Stimulated activated CD4-positive, alpha-beta T cell treated with anti-CD3 and anti-CD28 coated beads, TNF-alpha, amount 100 ng/mL, for 4 hours (primary cell): ENCODE measurements around the gene EPHA7.

Source experiments
- DNase-seq, 3 experiments: peaks; one replicate each; pipeline ENCODE4 v3.0.0-alpha.2; 2020; ENCODE audit warnings: low read depth in 3 of 3

The EPHA7 gene

DNA sequence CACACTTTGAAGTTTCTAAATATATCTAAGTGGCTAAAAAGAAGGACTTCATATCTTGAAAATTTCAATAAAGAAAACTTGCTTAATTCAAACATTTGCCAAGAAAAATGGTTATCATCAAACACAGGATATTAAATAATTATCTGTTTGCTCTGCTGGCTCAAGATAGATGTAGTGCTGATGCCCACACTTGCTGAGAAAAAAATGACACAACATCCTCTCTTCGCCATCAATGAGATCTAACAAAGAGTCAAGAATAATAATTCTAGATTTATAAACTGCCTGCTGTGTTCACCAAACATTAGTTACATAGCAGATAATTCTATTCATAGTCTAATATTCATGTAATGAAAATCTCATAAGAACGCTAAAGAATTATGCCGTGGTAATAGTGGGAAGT lies 93.6 kb downstream of the EPHA7 start:
- no peak for DNase-seq

DNA sequence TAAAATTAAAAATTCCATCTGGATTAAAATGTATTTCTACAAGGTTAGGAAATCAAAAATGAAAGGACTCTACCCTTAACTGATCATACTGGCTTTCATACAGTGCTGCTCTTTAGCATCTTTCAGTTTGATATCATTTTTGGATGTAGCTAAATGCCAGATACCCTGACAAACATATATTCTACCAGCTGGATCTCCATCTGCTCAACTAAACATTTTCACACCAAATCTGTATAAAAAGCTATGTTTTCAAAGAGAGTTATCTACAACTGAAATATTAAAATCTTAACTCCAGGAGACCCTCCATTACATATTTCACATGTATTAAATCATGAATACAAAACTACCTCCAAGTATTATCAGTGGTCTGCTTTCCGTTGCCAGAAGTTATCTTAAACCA lies 95.7 kb downstream of the EPHA7 start:
- no peak for DNase-seq

DNA sequence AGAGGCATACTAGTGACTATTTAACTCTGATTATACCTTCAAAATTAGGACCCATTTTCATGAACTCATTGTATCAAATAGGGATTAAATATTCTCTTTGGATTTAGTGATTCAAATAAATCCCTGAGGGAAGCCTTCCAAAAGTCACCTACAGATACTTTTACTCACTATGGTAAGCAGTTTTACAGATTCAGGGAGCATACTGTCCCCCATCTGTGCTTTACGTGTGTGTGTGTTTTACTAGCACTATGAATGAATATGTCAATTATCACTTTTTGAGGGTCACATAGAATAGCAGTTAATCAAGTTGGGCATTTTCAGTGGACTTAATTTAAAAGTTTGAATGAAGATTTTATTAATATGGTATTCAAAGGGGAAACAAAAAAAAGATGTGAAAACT lies 96.7 kb downstream of the EPHA7 start:
- no peak for DNase-seq

DNA sequence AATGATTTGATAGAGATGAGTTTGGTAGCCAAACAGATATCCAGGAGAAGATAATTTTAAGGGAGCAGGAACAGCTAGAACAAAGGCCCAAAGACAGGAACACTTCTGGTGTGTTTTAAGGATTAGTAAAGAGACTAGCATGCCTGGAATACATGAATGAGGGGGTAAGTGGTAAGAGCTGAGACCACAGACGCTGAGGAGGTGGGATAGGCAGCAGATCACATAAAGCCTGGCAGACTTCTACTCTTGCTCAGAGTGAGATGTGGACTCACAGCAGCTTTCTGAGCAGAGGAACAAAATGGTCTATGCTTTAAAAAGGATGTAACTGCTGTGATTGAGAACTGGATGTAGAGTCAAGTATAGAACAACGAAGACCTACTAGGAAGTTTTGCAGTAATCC lies 100.1 kb downstream of the EPHA7 start:
- no peak for DNase-seq

DNA sequence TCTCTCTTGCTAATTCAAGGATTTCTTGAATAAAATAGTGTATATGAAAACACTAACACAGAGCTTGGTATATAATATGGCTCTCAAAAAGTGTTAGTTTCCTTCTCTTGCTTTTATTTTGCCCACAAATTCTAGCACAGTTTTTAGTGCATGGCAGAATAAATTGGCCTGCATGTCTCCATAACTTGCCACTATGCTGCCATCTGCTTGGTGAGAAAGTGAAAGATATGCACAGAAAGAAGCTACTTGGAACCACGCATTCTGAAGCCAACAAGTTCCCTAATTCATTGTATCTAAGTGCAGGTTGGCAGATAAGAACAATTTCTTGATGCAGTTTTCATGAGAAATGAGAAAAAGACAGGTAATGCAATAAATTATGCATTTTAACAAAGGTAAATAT lies 101.2 kb downstream of the EPHA7 start:
- DNase-seq, result no peak

DNA sequence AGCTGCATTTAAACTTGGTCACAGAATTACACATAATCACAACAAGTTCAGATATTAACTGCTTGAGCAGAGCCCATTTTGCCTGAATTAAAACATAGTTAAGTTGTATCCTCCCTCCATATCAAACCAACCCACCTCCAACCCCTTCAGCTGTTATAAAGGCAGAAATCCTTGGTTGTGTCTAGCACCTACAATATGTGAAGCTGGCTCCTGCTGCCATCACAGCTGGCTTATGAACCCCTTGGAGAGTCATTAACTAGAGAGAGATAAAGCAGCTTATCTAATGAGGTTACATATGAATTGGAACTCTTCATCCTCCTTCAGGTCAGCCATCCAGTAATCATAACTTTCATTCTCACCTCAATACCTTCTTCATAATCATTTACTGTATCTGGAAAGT lies 101.8 kb downstream of the EPHA7 start:
- DNase-seq, result no peak

DNA sequence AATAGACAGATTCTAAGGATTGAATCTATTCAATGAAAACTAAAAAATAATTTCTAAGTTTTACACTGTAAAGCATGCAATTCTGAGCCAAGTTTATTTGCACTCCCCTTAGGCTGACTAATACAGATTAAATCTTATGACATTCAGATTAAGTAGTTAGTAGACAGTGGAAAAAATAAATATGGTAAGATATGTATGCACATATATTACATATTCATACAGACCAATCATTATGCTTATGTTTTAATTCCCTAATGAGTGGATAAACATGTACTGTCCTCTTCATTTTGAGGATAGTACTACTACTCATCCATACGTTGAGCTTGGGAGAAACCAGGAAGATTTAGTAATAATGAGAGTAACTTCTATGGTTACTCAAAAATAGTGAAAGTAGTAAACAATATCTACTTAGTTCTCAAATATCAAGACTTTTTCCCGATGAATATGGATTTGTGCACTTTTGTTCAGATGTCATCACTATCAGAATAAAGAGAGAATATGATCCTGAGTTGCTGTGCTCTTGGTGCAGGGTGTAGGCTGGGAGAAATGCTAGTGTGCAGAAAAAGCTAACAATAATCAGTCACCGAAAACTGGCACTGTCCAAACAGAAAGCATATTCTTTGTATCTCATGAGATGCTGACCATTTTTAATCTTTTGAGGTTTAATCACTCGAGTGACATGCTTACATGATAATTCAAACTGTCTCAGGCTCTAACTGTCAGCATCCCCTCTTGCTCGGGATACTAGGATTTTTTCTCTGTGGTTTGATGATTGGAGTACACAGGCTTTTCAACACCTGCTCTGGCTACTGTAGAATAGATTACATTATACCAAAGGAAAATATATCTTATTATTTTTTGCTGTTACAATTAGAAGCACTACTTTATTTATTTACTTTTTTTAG lies 111.6 kb downstream of the EPHA7 start:
- no peak for DNase-seq

DNA sequence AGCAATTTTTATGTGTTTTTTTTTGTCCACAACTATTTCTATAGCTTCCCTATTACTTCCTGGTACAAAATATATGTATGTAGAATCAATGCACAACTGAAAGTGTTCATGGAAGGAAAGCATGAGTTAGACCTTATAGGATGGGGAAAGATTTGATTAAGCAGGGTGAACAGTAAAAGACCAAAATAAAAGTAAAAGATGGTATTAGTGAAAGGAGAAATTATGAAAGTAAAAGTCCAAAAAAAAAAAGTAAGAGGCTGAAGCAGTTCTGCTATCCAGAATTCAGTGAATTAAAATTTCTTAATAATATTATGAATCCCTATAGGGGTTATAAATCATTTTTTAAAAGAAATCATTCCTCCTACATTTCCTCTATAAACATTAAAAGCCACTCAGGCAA lies 114.3 kb downstream of the EPHA7 start:
- DNase-seq, result no peak

DNA sequence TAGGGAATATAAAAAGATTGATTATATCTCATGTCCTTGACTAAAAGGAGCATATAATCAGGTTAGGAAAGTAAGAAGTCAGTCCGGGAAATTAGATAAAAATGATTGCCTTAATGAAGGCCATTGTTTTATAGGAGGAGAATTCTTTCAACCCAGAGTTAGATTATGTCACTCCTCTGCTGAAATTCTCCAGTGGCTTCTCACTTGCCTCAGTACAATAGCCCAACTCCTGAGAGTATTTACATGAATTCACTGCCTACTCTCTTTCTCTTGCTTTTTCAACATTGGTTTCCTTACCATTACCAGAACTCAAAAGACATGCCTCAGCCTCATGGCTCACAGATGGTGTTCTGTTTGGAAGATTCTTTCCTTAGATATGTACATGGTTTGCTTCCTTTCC lies 114.9 kb downstream of the EPHA7 start:
- DNase-seq, result no peak

DNA sequence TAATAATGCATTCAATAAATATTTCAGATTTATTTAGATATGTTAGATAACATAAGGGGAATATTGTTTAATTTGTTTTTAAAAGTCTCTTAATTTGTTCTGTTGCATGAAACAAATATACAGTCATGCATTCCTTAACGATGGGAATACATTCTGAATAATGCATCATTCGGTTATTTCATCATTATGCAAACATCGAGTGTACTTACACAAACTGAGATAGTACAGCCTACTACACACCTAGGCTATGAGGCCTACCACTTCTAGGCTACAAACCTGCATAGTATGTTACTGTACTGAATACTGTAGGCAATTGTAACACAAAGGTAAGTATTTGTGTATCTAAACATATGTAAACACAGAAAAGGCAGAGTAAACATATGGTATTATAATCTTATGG lies 118.7 kb downstream of the EPHA7 start:
- no peak for DNase-seq

DNA sequence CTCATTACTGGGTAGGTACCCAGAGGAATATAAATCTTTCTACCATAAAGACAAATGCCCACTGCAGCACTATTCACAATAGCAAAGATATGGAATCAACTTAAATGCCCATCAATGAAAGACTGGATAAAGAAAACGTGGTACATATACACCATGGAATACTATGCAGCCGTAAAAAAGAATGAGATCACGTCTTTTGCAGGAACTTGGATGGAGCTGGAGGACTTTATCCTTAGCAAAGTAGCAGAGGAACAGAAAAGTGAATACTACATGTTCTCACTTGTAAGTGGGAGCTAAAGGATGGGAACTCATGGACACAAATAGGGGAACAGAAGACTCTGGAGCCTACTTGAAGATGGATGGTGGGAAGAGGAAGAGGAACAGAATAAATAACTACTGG lies 119.7 kb downstream of the EPHA7 start:
- no peak for DNase-seq

DNA sequence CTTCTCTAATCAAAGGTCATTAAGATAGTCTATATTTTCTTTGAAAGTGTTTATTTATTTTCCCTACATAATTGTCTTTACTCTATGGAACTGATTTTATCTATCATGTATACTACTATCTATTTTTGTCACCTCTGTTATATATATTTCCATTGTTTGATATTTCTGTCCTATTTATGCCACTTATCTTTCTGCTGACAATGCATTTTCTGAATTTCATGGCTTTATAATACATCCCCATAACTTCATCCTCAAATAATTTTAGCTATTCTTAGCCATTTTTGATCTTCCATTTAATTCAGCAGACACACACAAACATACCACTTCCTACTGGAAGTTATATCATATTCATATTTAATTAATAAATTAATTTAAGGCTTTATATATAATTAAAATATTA lies 123.7 kb downstream of the EPHA7 start:
- no peak for DNase-seq

DNA sequence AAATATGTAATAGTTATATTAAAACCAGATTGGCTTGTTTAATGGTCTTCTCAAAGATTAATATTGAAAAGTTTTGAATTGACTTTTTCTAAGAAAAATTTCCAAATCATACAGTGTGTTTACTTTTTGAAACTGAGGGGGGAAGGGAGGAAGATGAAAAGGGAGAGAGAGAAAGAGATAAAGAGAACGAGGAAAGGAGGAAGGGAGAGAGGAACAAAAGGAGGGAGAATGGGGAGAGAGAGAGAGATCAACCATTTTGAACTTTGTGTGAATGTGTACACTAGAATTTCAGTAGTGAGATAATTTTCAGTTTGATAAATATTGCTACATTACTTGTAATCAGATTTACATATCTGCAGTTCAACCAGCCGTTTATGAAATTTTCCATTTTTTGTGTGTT lies 124.5 kb downstream of the EPHA7 start:
- DNase-seq, result no peak

DNA sequence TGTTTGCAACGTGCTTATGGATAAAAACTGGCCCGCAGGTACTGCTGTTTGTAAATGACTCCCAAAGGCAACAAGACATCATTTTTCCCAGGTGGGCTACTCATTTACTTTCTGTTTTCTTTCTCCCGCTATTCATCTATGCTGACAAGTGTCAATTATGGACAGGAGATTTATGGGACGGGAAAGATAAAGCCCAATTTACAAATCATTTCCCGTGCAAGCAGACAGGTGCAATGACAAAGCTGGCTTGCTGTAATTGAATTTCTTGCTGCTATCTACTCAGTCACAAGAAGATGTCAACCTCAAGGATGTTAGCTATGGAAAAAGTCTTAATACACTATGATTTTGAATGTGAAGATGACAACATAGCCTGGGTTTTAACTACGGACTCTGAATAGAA lies 125.5 kb downstream of the EPHA7 start:
- DNase-seq, result no peak

DNA sequence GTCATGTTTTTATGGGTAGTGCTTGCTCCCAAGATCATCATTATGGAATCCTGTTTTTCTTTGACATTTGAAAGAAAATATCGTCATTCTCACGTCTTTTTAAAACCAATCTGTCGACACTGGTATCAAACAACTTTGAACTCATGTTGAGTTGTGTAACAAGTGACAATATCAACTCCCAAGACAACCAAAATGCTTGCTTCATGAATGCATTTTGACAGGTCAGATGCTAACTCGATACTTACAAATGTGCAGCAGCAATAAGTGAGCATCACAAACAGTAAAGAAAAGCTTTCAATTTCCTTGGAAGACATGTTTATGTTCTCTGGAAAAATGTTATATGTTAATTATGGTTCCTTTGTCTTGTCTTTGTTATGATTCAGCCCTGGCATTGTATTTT lies 125.9 kb downstream of the EPHA7 start:
- no peak for DNase-seq

DNA sequence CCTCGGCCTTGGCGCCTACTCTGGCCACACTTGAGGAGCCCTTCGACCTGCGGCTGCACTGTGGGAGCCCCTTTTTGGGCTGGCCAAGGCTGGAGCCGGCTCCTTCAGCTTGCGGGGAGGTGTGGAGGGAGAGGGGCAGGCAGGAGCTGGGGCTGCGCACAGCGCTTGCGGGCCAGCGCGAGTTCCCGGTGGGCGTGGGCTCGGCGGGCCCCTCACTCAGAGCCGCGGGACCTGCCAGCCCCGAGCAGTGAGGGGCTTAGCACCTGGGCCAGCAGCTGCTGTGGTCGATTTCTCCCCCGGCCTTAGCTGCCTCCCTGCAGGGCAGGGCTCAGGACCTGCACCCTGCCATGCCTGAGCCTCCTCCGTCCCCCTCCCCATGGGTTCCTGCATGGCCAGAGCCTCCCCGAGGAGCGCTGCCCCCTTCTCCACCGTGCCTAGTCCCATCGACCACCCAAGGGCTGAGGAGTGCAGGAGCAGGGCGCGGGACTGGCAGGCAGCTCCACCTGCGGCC lies 136.8 kb downstream of the EPHA7 start:
- DNase-seq, result no peak

DNA sequence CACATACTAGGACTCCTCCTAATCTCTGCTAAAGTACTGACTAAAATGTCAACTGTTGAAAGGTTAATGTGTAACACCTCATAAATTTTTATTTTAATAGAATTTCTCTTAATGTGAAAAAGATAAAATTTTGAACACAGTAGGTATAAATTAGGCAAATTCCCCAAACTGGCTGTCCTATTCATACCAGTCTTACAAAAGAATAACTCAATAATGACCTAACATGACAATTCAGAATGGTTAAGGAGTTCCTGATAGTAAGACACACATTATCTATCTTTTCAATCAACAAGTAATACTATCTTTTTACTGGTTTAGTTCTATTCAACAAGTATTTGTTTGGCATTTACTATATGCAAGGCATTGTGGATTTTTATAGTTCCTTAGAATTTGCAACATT lies 141.1 kb downstream of the EPHA7 start:
- DNase-seq, result no peak

DNA sequence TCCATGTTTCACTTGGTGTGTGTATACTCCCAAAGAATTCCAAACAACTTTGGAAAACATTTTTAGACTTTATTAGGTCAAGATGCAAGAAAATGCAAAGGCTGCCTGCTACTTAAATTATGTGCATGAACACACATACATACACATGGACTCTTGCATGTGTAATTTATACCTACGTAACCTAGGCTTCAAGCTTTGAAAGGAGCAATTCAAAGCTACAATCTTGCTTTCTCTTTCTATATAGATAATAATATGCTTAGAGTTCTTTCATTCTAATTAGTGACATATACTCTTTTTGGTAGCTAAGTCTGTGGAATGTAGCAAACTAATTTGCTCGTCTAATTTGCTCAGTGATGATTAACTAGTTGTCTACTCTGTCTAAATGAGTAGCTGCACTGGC lies 146.5 kb downstream of the EPHA7 start:
- no peak for DNase-seq

DNA sequence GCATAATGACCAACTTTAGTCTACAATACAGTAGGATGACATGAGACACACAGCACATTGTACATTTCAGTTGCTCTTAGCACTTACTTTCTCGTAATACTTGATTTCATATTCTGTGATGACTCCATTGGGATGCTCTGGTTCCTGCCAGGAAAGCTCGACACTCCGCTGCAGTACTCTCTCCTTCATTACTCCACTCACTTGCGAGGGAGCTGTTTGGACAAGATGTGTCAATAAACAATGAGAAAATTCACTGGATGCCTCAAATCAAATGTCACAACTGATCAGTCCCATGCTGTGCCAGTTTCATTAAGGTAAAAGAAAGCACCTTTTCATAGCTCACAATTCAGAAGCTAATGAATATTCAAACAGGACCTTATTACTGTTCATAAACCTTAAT lies 147.1 kb downstream of the EPHA7 start:
- no peak for DNase-seq

DNA sequence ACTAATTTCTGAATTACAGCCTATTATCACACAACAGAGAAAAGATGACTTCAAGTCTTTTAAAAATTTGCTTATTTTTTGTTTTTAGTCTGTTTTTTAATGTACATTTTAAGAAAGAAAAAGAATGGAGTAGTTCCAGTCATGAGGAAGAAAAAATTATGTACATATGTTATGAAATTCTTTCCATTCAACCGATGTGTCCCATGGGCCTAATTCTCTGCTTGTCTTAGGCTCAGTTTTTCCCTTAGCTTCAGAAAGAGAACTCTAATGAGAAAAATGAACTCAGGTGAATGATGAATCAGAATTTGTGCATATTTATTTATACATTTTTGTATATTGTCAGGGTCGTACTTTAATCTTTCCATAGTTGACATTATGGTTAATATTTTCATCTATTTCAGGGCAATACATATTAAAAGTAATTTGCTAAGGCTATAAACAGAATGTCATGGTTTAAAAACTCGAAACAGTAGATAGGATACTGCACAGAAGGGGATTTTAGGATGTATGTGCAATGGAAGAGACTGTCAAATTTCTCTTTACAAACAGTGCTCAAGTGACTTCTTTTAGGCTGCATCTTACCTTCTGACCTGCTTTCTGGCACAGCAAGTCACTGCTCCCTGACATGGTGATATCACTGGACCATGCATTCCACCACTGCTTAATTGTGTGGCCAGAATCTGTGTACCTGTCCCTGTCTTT lies 153.1 kb downstream of the EPHA7 start:
- DNase-seq, result no peak

DNA sequence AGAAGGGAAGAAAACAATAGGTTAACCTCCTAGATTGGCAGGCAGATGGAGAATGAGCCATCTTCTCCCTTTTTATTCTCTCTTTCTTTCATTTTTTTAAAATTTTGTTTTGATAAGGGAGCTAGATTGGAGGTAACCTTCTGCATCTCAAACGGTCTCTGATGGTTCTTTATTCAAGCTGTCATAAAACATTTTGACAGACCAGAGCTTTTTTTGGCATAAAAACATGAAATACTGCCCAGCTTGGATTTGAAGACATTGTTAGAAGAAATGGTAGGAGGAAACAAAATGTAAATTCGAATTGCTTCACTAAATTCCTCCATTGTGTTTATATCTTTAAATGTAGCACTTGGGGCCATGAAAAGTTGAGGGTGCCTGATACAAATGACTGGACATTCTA lies 158.5 kb downstream of the EPHA7 start:
- DNase-seq, result no peak

DNA sequence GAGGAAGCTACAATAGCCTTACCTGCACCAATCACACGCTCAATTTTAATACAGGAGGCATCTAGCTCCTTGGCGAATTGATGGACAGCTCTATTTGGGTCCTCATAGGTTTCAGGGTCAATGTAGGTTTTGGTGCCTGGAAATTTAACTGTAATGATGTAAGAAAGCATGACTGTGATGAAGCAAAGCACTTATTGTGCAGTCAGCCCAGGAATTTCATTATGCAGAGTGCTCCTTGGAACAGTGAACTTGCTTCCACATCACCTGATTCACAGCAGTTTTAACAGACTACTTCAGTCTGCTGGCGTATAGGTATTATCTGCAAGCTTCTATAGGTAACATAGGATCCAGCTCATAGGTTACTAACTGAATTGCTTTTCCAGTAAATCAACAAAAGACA lies 160.0 kb downstream of the EPHA7 start:
- no peak for DNase-seq

DNA sequence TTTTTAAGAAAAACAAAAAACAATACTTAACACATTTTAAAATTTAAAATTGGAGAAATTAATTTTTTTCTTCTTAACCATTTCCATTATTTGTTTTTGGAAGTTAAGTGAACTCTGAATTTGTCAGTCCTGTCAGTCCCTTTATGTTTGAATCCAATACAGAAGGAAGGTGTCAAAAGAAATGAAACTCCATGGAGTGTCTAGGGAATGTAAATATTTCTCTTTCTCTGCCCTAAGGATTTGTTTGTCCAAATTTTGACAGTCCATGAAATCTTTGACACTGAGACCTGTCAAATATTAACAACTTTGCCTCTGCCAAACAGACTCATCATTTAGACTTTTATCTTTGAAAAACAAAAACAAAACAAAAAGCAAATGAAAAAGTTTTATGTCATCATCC lies 166.4 kb downstream of the EPHA7 start:
- no peak for DNase-seq
